ENCODE measurements around the gene WWC2.

Gene WWC2

DNA sequence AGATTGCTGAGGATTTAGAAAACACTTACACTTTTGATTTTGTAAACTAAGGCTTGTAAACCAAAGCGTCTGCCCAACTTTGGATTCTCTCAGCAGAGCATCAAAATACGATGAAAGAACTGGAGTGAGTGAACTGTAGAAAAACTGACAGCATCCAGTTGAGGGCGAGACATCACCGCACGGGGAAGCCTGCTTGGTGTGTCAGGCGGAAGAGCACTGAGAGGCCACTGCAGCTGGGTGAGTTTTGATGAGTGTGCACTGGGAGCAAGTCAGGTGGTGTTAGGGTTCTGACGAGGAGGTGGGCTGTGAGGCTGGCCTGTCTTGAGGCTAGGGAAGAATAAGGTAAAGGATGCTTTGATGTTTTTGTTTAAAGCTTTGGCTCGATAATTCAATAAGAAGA, 270.0 kb downstream of the WWC2 start:
- Histone ChIP-seq H3K79me2 (ENCODE audit: insufficient read depth, low read length) (no peaks in the 10 kb centered on the region), H3K36me3 (ENCODE audit: insufficient read depth, low read length) (no peaks in the 10 kb centered on the region), H2AFZ (ENCODE audit: low read depth, low read length) (no peak overlapping the region), H3K4me2 (ENCODE audit: insufficient read depth, low read length) (no peak overlapping the region), H3K9me3 (ENCODE audit: insufficient read depth, low read length, severe bottlenecking) (no peaks in the 10 kb centered on the region), H3K27me3 (ENCODE audit: insufficient read depth, low read length, poor library complexity) (no peaks in the 10 kb centered on the region), H3K9ac (ENCODE audit: low read depth, low read length) (no peak overlapping the region), H4K20me1 (ENCODE audit: insufficient read depth, low read length) (no peaks in the 10 kb centered on the region), H3K27ac (ENCODE audit: low read length) (no peak overlapping the region), H3K4me3 (ENCODE audit: low read depth in 1 of 2, low read length in 2 of 2) (no peak overlapping the region), H3K4me1 (ENCODE audit: insufficient read depth, low read length) (no peaks in the 10 kb centered on the region)
- TF ChIP-seq, protein P1, sequence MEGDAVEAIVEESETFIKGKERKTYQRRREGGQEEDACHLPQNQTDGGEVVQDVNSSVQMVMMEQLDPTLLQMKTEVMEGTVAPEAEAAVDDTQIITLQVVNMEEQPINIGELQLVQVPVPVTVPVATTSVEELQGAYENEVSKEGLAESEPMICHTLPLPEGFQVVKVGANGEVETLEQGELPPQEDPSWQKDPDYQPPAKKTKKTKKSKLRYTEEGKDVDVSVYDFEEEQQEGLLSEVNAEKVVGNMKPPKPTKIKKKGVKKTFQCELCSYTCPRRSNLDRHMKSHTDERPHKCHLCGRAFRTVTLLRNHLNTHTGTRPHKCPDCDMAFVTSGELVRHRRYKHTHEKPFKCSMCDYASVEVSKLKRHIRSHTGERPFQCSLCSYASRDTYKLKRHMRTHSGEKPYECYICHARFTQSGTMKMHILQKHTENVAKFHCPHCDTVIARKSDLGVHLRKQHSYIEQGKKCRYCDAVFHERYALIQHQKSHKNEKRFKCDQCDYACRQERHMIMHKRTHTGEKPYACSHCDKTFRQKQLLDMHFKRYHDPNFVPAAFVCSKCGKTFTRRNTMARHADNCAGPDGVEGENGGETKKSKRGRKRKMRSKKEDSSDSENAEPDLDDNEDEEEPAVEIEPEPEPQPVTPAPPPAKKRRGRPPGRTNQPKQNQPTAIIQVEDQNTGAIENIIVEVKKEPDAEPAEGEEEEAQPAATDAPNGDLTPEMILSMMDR (IDR thresholded peaks at IDR 0.05; ENCODE audit: borderline replicate concordance, extremely low read depth, low read length, poor library complexity, severe bottlenecking): no peak
- TF ChIP-seq EZH2 (IDR thresholded peaks at IDR 0.05; ENCODE audit: borderline replicate concordance, low read depth, low read length, severe bottlenecking): no peak
- DNase-seq: no peak
- ATAC-seq (ENCODE audit: insufficient read depth, low read depth): no peak
